Measurements from ENCODE around the gene ZDHHC18.
"Not testable (repeated sequence)": the region's sequence is repeated elsewhere in the genome, so short reads cannot be mapped to it uniquely, and the experiment has no call there.

ZDHHC18 gene

GRCh38 chr1:26832249-26832960, 5.9 kb downstream of the ZDHHC18 start:
- no peak for DNase-seq (ENCODE audit: low read depth in 2 of 3, low spot score in 2 of 3)

- DNase-seq (ENCODE audit: low read depth in 2 of 3, low spot score in 2 of 3): peak; percentile 35 to 59 (median 58)
Observed at GRCh38 chr1:26833432-26834405, 7.2 kb downstream of the ZDHHC18 start.

GRCh38 chr1:26837665-26838064, 11.2 kb downstream of the ZDHHC18 start:
- not testable (repeated sequence) for DNase-seq (ENCODE audit: low read depth in 2 of 3, low spot score in 2 of 3)

GRCh38 chr1:26838474-26839338, 12.2 kb downstream of the ZDHHC18 start:
- DNase-seq (ENCODE audit: low read depth in 2 of 3, low spot score in 2 of 3): peak in 1 of 3 experiments; percentile 29

- no peak for DNase-seq (ENCODE audit: low read depth in 2 of 3, low spot score in 2 of 3)
Observed at GRCh38 chr1:26839339-26839722, 12.8 kb downstream of the ZDHHC18 start.

GRCh38 chr1:26839779-26840178, 13.3 kb downstream of the ZDHHC18 start:
- DNase-seq (ENCODE audit: low read depth in 2 of 3, low spot score in 2 of 3): no peak

- DNase-seq (ENCODE audit: low read depth in 2 of 3, low spot score in 2 of 3): no peak
Observed at GRCh38 chr1:26844424-26845196, 18.1 kb downstream of the ZDHHC18 start.

GRCh38 chr1:26847826-26848225, 21.3 kb downstream of the ZDHHC18 start:
- DNase-seq (ENCODE audit: low read depth in 2 of 3, low spot score in 2 of 3): not testable (repeated sequence)

- DNase-seq (ENCODE audit: low read depth in 2 of 3, low spot score in 2 of 3): no peak
Observed at GRCh38 chr1:26848499-26848898, 22.0 kb downstream of the ZDHHC18 start.

- no peak for DNase-seq (ENCODE audit: low read depth in 2 of 3, low spot score in 2 of 3)
Observed at GRCh38 chr1:26848941-26849774, 22.7 kb downstream of the ZDHHC18 start.

- no peak for DNase-seq (ENCODE audit: low read depth in 2 of 3, low spot score in 2 of 3)
Observed at GRCh38 chr1:26851106-26851684, 24.7 kb downstream of the ZDHHC18 start.

- no peak for DNase-seq (ENCODE audit: low read depth in 2 of 3, low spot score in 2 of 3)
Observed at GRCh38 chr1:26852701-26853100, 26.2 kb downstream of the ZDHHC18 start.

- DNase-seq (ENCODE audit: low read depth in 2 of 3, low spot score in 2 of 3): peak; percentile 30 to 68 (median 55)
Observed at GRCh38 chr1:26853156-26853555, 26.7 kb downstream of the ZDHHC18 start.

GRCh38 chr1:26853600-26853999, 27.1 kb downstream of the ZDHHC18 start:
- no peak for DNase-seq (ENCODE audit: low read depth in 2 of 3, low spot score in 2 of 3)

- DNase-seq (ENCODE audit: low read depth in 2 of 3, low spot score in 2 of 3): no peak
Observed at GRCh38 chr1:26854906-26855305, 28.4 kb downstream of the ZDHHC18 start.

GRCh38 chr1:26855636-26856035, 29.1 kb downstream of the ZDHHC18 start:
- no peak for DNase-seq (ENCODE audit: low read depth in 2 of 3, low spot score in 2 of 3)

GRCh38 chr1:26856181-26856580, 29.7 kb downstream of the ZDHHC18 start:
- no peak for DNase-seq (ENCODE audit: low read depth in 2 of 3, low spot score in 2 of 3)

- no peak for DNase-seq (ENCODE audit: low read depth in 2 of 3, low spot score in 2 of 3)
Observed at GRCh38 chr1:26856604-26857469, 30.3 kb downstream of the ZDHHC18 start.

Measured in activated CD8-positive, alpha-beta memory T cell treated with anti-CD3 and anti-CD28 coated beads for 48 hours (primary cell).